ENCODE data around the gene CDC7.

CDC7 gene

DNA sequence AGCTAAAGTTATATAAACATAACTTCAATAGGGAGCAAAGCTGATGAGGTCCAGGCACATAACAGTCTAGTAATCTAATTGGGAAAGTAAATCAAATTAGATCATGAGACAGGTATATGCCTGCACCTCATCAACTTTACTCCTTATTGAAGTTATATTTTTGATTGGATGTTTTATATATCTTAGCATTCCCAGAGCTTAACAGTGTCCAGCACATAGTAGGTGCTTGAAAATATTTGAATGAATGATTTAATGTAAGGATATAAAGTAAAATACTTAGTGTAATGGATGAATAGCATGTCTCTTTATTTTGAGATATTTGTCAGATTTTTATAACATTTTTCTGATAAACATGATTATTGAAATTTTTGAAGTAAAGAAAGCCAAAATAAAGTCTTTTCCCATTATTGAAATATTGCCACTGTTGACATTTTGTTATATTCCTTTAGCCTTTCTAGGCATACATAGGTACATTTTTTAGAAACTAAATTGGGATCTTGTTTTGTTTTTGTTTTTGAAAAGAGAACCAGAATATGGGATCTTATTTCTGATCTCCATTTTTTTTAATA lies 2.8 kb downstream of the CDC7 start:
- H3K4me3 ChIP-seq: peak overlapping the region; percentile 83; the same call in 1 of the 2 replicates
- no peak overlapping the region for H3K9ac ChIP-seq (ENCODE audit: insufficient read length)
- no peak for TF ChIP-seq EZH2 (IDR thresholded peaks at IDR 0.05)
- TF ChIP-seq POLR2AphosphoS5 (IDR thresholded peaks at IDR 0.05; ENCODE audit: borderline replicate concordance, low read depth, low read length): no peak
- no peak for TF ChIP-seq FOXP2 (optimal IDR thresholded peaks at IDR 0.05; ENCODE audit: control extremely low read depth, extremely low read length, insufficient read depth)
- no peaks in the 10 kb centered on the region for H3K9me3 ChIP-seq (ENCODE audit: low read depth, low read length)
- H3K36me3 ChIP-seq (ENCODE audit: insufficient read depth, low read length): peaks cover 11% of the 10 kb centered on the region
- DNase-seq (ENCODE audit: low read depth, low spot score): no peak
- no peak overlapping the region for H3K27ac ChIP-seq

DNA sequence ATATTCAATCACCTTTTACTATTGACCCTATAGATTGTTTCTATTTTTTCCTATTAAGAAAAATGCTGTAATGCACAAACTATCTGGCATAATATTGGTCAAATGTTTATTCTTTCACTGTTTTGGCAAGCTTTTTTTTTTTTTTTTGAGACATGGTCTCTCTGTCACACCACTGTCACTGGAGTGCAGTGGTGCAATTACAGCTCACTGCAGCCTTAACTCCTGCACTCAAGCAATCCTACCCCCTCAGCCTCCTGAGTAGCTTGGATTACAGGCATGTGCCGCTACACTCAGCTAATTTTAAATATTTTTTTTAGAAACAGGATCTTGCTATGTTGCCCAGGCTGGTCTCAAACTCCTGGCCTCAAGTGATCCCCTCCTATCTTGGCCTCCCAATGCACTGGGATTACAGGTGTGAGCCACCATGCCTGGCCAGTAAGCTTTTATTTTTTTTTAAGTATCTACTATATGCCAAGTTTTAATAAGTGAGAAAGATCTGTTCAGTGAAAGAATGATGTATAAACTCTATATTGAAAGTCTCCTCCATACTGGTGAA lies 3.4 kb downstream of the CDC7 start:
- DNase-seq (ENCODE audit: low read depth, low spot score): no peak
- Histone ChIP-seq H3K9me3 (ENCODE audit: low read depth, low read length) (no peaks in the 10 kb centered on the region), H3K27ac (no peak overlapping the region), H3K4me3 (no peak overlapping the region), H3K36me3 (ENCODE audit: insufficient read depth, low read length) (peaks cover 18% of the 10 kb centered on the region), H3K9ac (ENCODE audit: insufficient read length) (no peak overlapping the region)
- no peak for TF ChIP-seq EZH2 (IDR thresholded peaks at IDR 0.05)
- TF ChIP-seq POLR2AphosphoS5 (IDR thresholded peaks at IDR 0.05; ENCODE audit: borderline replicate concordance, low read depth, low read length): no peak
- no peak for TF ChIP-seq FOXP2 (optimal IDR thresholded peaks at IDR 0.05; ENCODE audit: control extremely low read depth, extremely low read length, insufficient read depth)

GRCh38 chr1:91505086-91505485 lies 4.4 kb downstream of the CDC7 start:
- Histone ChIP-seq H3K27ac (no peak overlapping the region), H3K4me3 (no peak overlapping the region), H3K9me3 (ENCODE audit: low read depth, low read length) (no peaks in the 10 kb centered on the region), H3K36me3 (ENCODE audit: insufficient read depth, low read length) (peaks cover 27% of the 10 kb centered on the region), H3K9ac (ENCODE audit: insufficient read length) (no peak overlapping the region)
- TF ChIP-seq EZH2 (IDR thresholded peaks at IDR 0.05) (no peak), POLR2AphosphoS5 (IDR thresholded peaks at IDR 0.05; ENCODE audit: borderline replicate concordance, low read depth, low read length) (no peak), FOXP2 (optimal IDR thresholded peaks at IDR 0.05; ENCODE audit: control extremely low read depth, extremely low read length, insufficient read depth) (no peak)
- no peak for DNase-seq (ENCODE audit: low read depth, low spot score)

- H3K27ac ChIP-seq: no peak overlapping the region
- H3K36me3 ChIP-seq (ENCODE audit: insufficient read depth, low read length): peaks cover 35% of the 10 kb centered on the region
- DNase-seq (ENCODE audit: low read depth, low spot score): no peak
- H3K9ac ChIP-seq (ENCODE audit: insufficient read length): no peak overlapping the region
- H3K4me3 ChIP-seq: no peak overlapping the region
- no peaks in the 10 kb centered on the region for H3K9me3 ChIP-seq (ENCODE audit: low read depth, low read length)
- TF ChIP-seq EZH2 (IDR thresholded peaks at IDR 0.05) (no peak), FOXP2 (optimal IDR thresholded peaks at IDR 0.05; ENCODE audit: control extremely low read depth, extremely low read length, insufficient read depth) (no peak), POLR2AphosphoS5 (IDR thresholded peaks at IDR 0.05; ENCODE audit: borderline replicate concordance, low read depth, low read length) (no peak)
Observed at GRCh38 chr1:91506071-91506470, 5.4 kb downstream of the CDC7 start.

DNA sequence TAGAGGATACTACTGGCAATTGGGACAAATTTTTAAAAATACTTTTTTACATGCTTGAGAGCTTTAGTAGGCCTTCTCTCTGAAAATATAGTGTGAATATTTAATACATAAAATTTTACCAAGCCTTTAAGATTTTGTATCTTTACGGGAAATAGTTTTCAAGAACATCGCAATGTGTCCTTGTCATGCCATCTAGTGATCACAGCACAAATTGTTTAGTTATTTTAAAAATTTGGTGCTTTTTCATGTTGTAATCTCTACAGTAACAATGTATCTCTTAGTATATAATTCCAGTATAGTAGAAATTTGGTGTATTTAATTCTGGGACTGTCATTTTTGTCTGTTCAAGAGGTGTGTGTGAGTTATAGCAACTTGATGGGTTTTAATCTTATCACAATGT lies 6.7 kb downstream of the CDC7 start:
- H3K9me3 ChIP-seq (ENCODE audit: low read depth, low read length): no peaks in the 10 kb centered on the region
- H3K4me3 ChIP-seq: no peak overlapping the region
- no peak overlapping the region for H3K27ac ChIP-seq
- H3K36me3 ChIP-seq (ENCODE audit: insufficient read depth, low read length): peaks cover 39% of the 10 kb centered on the region
- DNase-seq (ENCODE audit: low read depth, low spot score): no peak
- H3K9ac ChIP-seq (ENCODE audit: insufficient read length): peak overlapping the region; percentile 41
- TF ChIP-seq POLR2AphosphoS5 (IDR thresholded peaks at IDR 0.05; ENCODE audit: borderline replicate concordance, low read depth, low read length) (no peak), EZH2 (IDR thresholded peaks at IDR 0.05) (no peak), FOXP2 (optimal IDR thresholded peaks at IDR 0.05; ENCODE audit: control extremely low read depth, extremely low read length, insufficient read depth) (no peak)

DNA sequence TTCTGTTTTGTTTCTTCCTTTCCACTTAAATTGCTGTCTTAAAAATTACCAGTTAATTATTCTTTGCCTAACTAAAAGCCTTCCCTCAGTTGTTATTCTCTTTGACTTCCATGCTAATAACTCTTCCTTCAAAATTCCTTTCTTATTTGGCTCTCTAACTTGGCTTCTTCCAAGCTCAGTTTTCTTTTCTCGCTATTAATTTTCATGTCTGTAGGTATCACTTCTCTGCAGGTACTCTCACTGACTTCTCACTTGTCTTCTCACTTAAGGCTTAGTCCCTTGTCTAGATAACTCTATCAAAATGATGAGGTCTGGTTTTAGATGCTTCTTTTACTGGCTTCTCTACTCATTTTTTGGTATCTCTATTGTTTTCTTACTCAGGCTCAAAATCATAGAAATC lies 10.1 kb downstream of the CDC7 start:
- peaks cover 62% of the 10 kb centered on the region for H3K36me3 ChIP-seq (ENCODE audit: insufficient read depth, low read length)

GRCh38 chr1:91511386-91511785 lies 10.7 kb downstream of the CDC7 start:
- Histone ChIP-seq H3K4me3 (no peak overlapping the region), H3K36me3 (ENCODE audit: insufficient read depth, low read length) (peaks cover 67% of the 10 kb centered on the region), H3K27ac (no peak overlapping the region), H3K9me3 (ENCODE audit: low read depth, low read length) (no peaks in the 10 kb centered on the region), H3K9ac (ENCODE audit: insufficient read length) (no peak overlapping the region)
- peak; percentile 20 for DNase-seq (ENCODE audit: low read depth, low spot score)
- TF ChIP-seq POLR2AphosphoS5 (IDR thresholded peaks at IDR 0.05; ENCODE audit: borderline replicate concordance, low read depth, low read length): no peak
- TF ChIP-seq FOXP2 (optimal IDR thresholded peaks at IDR 0.05; ENCODE audit: control extremely low read depth, extremely low read length, insufficient read depth): no peak
- TF ChIP-seq EZH2 (IDR thresholded peaks at IDR 0.05): no peak

More for the DNA sequence above, 10.1 kb downstream of the CDC7 start:
- no peak overlapping the region for H3K9ac ChIP-seq (ENCODE audit: insufficient read length)
- H3K9me3 ChIP-seq (ENCODE audit: low read depth, low read length): no peaks in the 10 kb centered on the region
- H3K4me3 ChIP-seq: no peak overlapping the region
- peak overlapping the region; percentile 10; the same call in 1 of the 2 replicates for H3K27ac ChIP-seq
- no peak for DNase-seq (ENCODE audit: low read depth, low spot score)
- TF ChIP-seq EZH2 (IDR thresholded peaks at IDR 0.05) (no peak), POLR2AphosphoS5 (IDR thresholded peaks at IDR 0.05; ENCODE audit: borderline replicate concordance, low read depth, low read length) (no peak), FOXP2 (optimal IDR thresholded peaks at IDR 0.05; ENCODE audit: control extremely low read depth, extremely low read length, insufficient read depth) (no peak)

DNA sequence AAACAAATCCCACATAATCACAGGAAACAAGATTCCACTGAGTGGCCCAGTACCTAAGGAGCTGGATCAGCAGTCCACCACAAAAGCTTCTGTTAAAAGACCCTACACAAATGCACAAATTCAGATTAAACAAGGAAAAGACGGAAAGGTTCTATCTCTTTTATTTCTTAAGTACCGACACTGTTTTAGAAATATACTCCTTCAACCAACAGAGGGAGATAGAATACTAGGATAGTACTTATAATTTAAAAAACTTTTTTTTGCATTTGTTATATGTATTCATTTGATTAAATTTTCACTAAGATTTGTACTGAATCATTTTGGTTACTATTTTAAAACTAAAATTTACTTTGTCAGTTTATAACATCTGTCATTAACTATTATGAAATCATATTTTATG lies 12.5 kb downstream of the CDC7 start:
- no peaks in the 10 kb centered on the region for H3K9me3 ChIP-seq (ENCODE audit: low read depth, low read length)
- H3K27ac ChIP-seq: no peak overlapping the region
- peaks cover 82% of the 10 kb centered on the region for H3K36me3 ChIP-seq (ENCODE audit: insufficient read depth, low read length)
- no peak for TF ChIP-seq FOXP2 (optimal IDR thresholded peaks at IDR 0.05; ENCODE audit: control extremely low read depth, extremely low read length, insufficient read depth)
- TF ChIP-seq EZH2 (IDR thresholded peaks at IDR 0.05): no peak
- TF ChIP-seq POLR2AphosphoS5 (IDR thresholded peaks at IDR 0.05; ENCODE audit: borderline replicate concordance, low read depth, low read length): no peak
- H3K4me3 ChIP-seq: no peak overlapping the region
- no peak for DNase-seq (ENCODE audit: low read depth, low spot score)
- H3K9ac ChIP-seq (ENCODE audit: insufficient read length): no peak overlapping the region
